IMR-90 (cell line): ENCODE results near the gene CELF6. TPM values are rescaled to one million over a fixed set of nuclear protein-coding genes. Genes with fewer than 3 reads are reported as not detected.

Source experiments
- ATAC-seq: fragments of 200-7000 bp; cut with Tn5 transposase; 2 replicates; pipeline ENCODE4 v1.9.1; 2020; ENCODE audit warnings: low read depth, mild to moderate bottlenecking, moderate library complexity
- BruUV-seq: library from RNA; stranded (reverse); fragments of 400-500 nt; replicated peaks from 2 replicates; lab custom pipeline; 2021; lab: Mats Ljungman, UMichigan
- CTCF ChIA-PET: fragments of 300-600 bp; formaldehyde crosslinking; extraction: SDS; loops from one replicate; lab custom pipeline; 2021; ENCODE audit warnings: antibody characterized with exemption; lab: Yijun Ruan, JAX
- POLR2A ChIA-PET: fragments of 300-600 bp; sonication (Branson Sonifier 250); formaldehyde crosslinking; loops from one replicate; lab custom pipeline; 2022; ENCODE audit warnings: antibody characterized with exemption; ENCODE audit not compliant: unreplicated experiment; lab: Charles Lee
- DNase-seq: peaks from one replicate; pipeline ENCODE4 v3.0.0; 2013
- H2AFZ ChIP-seq: replicated peaks from 2 replicates; pipeline ENCODE3; 2013; ENCODE audit warnings: low read length, mild to moderate bottlenecking; ENCODE audit not compliant: poor library complexity
- H2AK5ac ChIP-seq: 2 replicates; pipeline ENCODE4 v1.6.1; 2013; ENCODE audit warnings: low read depth, low read length, inconsistent platforms
- H2AK9ac ChIP-seq: replicated peaks from 2 replicates; pipeline ENCODE3; 2013; ENCODE audit warnings: mild to moderate bottlenecking, low read depth, low read length, moderate library complexity; ENCODE audit not compliant: poor library complexity
- H2BK120ac ChIP-seq: 2 replicates; pipeline ENCODE4 v1.6.1; 2013; ENCODE audit warnings: low read depth, low read length, inconsistent platforms
- H2BK15ac ChIP-seq: 3 replicates; pipeline ENCODE4 v1.6.1; 2013; ENCODE audit warnings: low read depth, low read length, inconsistent platforms
- H2BK20ac ChIP-seq: 2 replicates; pipeline ENCODE4 v1.6.1; 2013; ENCODE audit warnings: low read depth, mild to moderate bottlenecking, inconsistent platforms, low read length, moderate library complexity
- H2BK5ac ChIP-seq: 2 replicates; pipeline ENCODE4 v1.6.1; 2013; ENCODE audit warnings: mild to moderate bottlenecking, low read depth, low read length, inconsistent platforms; ENCODE audit not compliant: poor library complexity, severe bottlenecking
- H3K14ac ChIP-seq: replicated peaks from 2 replicates; pipeline ENCODE4 v1.6.1; 2013; ENCODE audit warnings: low read depth, low read length, inconsistent platforms
- H3K18ac ChIP-seq: 2 replicates; pipeline ENCODE4 v1.6.1; 2013; ENCODE audit warnings: low read depth, low read length, control low read depth
- H3K23ac ChIP-seq: 2 replicates; pipeline ENCODE4 v1.6.1; 2013; ENCODE audit warnings: low read depth, low read length, inconsistent platforms
- H3K27ac ChIP-seq: 2 replicates; pipeline ENCODE4 v1.5.1; 2013; ENCODE audit warnings: mild to moderate bottlenecking, control low read depth, low read length; ENCODE audit not compliant: insufficient read depth
- H3K27me3 ChIP-seq: 2 replicates; pipeline ENCODE4 v1.6.1; 2013; ENCODE audit warnings: low read length; ENCODE audit not compliant: control insufficient read depth, insufficient read depth
- H3K36me3 ChIP-seq: 2 replicates; pipeline ENCODE4 v1.6.1; 2013; ENCODE audit warnings: low read length, mixed read lengths; ENCODE audit not compliant: control insufficient read depth, insufficient read depth
- H3K4ac ChIP-seq: 2 replicates; pipeline ENCODE4 v1.6.1; 2013; ENCODE audit warnings: low read depth, low read length, inconsistent platforms
- H3K4me1 ChIP-seq: 2 replicates; pipeline ENCODE4 v1.6.1; 2013; ENCODE audit warnings: low read length, mixed read lengths; ENCODE audit not compliant: control insufficient read depth, insufficient read depth
- H3K4me2 ChIP-seq: 2 replicates; pipeline ENCODE4 v1.6.1; 2013; ENCODE audit warnings: low read depth, mild to moderate bottlenecking, control low read depth, low read length, moderate library complexity
- H3K4me3 ChIP-seq: 2 replicates; pipeline ENCODE4 v1.5.1; 2013; ENCODE audit warnings: low read depth, mild to moderate bottlenecking, control low read depth, low read length, moderate library complexity; ENCODE audit not compliant: insufficient read depth
- H3K56ac ChIP-seq: 2 replicates; pipeline ENCODE4 v1.6.1; 2013; ENCODE audit warnings: low read length, inconsistent platforms; ENCODE audit not compliant: insufficient read depth; ENCODE audit errors: extremely low read depth
- H3K79me1 ChIP-seq, 2 experiments: 2 replicates each; pipeline ENCODE4 v1.6.1; 2013; ENCODE audit warnings: low read length in 2 of 2, inconsistent platforms in 1 of 2, low read depth in 1 of 2
- H3K9ac ChIP-seq: 2 replicates; pipeline ENCODE4 v1.6.1; 2013; ENCODE audit warnings: low read depth, low read length, control low read depth
- H3K9me1 ChIP-seq: 2 replicates; pipeline ENCODE4 v1.6.1; 2013; ENCODE audit warnings: low read length, inconsistent platforms; ENCODE audit not compliant: insufficient read depth
- H3K9me3 ChIP-seq: 2 replicates; pipeline ENCODE4 v1.6.1; 2013; ENCODE audit warnings: low read length; ENCODE audit not compliant: control insufficient read depth, insufficient read depth
- H4K20me1 ChIP-seq: 2 replicates; pipeline ENCODE4 v1.6.1; 2013; ENCODE audit warnings: low read length, inconsistent platforms; ENCODE audit not compliant: insufficient read depth
- H4K5ac ChIP-seq: 2 replicates; pipeline ENCODE4 v1.6.1; 2013; ENCODE audit warnings: mild to moderate bottlenecking, low read depth, low read length, control low read depth
- H4K8ac ChIP-seq, 2 experiments: 2 replicates each; pipeline ENCODE4 v1.6.1; 2013; ENCODE audit warnings: low read depth in 2 of 2, low read length in 2 of 2, control low read depth in 1 of 2, inconsistent platforms in 1 of 2
- H4K91ac ChIP-seq: 2 replicates; pipeline ENCODE4 v1.6.1; 2013; ENCODE audit warnings: low read depth, low read length, inconsistent platforms; ENCODE audit not compliant: insufficient read depth
- BHLHE40 ChIP-seq: fragments of 150-350 bp; IDR thresholded peaks from 2 replicates; pipeline ENCODE4 v1.6.1; 2016; ENCODE audit warnings: mild to moderate bottlenecking, low read depth, low read length
- CEBPB ChIP-seq: IDR thresholded peaks from 2 replicates; pipeline ENCODE4 v1.6.1; 2012; ENCODE audit warnings: low read depth, low read length, improper control_type of control experiment
- CHD1 ChIP-seq: IDR thresholded peaks from 2 replicates; pipeline ENCODE4 v1.6.1; 2012; ENCODE audit warnings: low read depth, low read length, improper control_type of control experiment
- CTCF ChIP-seq: conservative IDR thresholded peaks from 2 replicates; pipeline ENCODE4 v1.5.1; 2012; ENCODE audit warnings: mild to moderate bottlenecking, low read depth, low read length, improper control_type of control experiment
- ELK1 ChIP-seq: fragments of 150-350 bp; IDR thresholded peaks from 2 replicates; pipeline ENCODE4 v1.6.1; 2016; ENCODE audit warnings: low read depth, mild to moderate bottlenecking, low read length, moderate library complexity, borderline replicate concordance
- FOS ChIP-seq: fragments of 150-350 bp; IDR thresholded peaks from 2 replicates; pipeline ENCODE4 v1.6.1; 2016; ENCODE audit warnings: low read depth, low read length
- MAFK ChIP-seq: IDR thresholded peaks from 2 replicates; pipeline ENCODE4 v1.6.1; 2012; ENCODE audit warnings: low read depth, low read length, improper control_type of control experiment
- MAZ ChIP-seq: IDR thresholded peaks from 2 replicates; pipeline ENCODE4 v1.6.1; 2012; ENCODE audit warnings: low read depth, mild to moderate bottlenecking, low read length, improper control_type of control experiment, moderate library complexity, borderline replicate concordance
- MXI1 ChIP-seq: IDR thresholded peaks from 2 replicates; pipeline ENCODE4 v1.6.1; 2012; ENCODE audit warnings: low read depth, mild to moderate bottlenecking, low read length, moderate library complexity, borderline replicate concordance
- NFE2L2 ChIP-seq: fragments of 150-350 bp; IDR thresholded peaks from 2 replicates; pipeline ENCODE4 v1.6.1; 2016; ENCODE audit warnings: low read depth, mild to moderate bottlenecking, low read length
- POLR2A ChIP-seq: IDR thresholded peaks from 2 replicates; pipeline ENCODE4 v1.6.1; 2012; ENCODE audit warnings: mild to moderate bottlenecking, low read depth, low read length
- RAD21 ChIP-seq: IDR thresholded peaks from 2 replicates; pipeline ENCODE4 v1.6.1; 2012; ENCODE audit warnings: low read length, improper control_type of control experiment
- RCOR1 ChIP-seq: IDR thresholded peaks from 2 replicates; pipeline ENCODE4 v1.6.1; 2012; ENCODE audit warnings: mild to moderate bottlenecking, low read length, improper control_type of control experiment; ENCODE audit not compliant: insufficient replicate concordance
- RFX5 ChIP-seq: IDR thresholded peaks from 2 replicates; pipeline ENCODE4 v1.8.0; 2012; ENCODE audit warnings: low read depth, mild to moderate bottlenecking, low read length, moderate library complexity
- SMC3 ChIP-seq: fragments of 150-350 bp; IDR thresholded peaks from 2 replicates; pipeline ENCODE4 v1.6.1; 2016; ENCODE audit warnings: low read depth, mild to moderate bottlenecking, antibody characterized with exemption, low read length, moderate library complexity
- USF2 ChIP-seq: fragments of 150-350 bp; IDR thresholded peaks from 2 replicates; pipeline ENCODE4 v1.6.1; 2017; ENCODE audit warnings: mild to moderate bottlenecking, antibody characterized with exemption, low read length, low read depth
- WGBS, 2 experiments: methylation state at CpG; one replicate each; pipeline versions ENCODE4 v1.1.5 to v1.1.7; 2013; ENCODE audit warnings: missing lambda C conversion rate in 2 of 2; ENCODE audit not compliant: insufficient read length in 1 of 2; ENCODE audit errors: extremely low coverage in 2 of 2; 5-methylcytosine and 5-hydroxymethylcytosine counted together
- dilution Hi-C: fragments of 300-500 bp; cut with HindIII; formaldehyde crosslinking; loops from one replicate; pipeline ENCODE4 v1.14.3; 2018; ENCODE audit warnings: low sequenced_read_pairs; ENCODE audit not compliant: unreplicated experiment
- in situ Hi-C: fragments of 300-500 bp; cut with MboI; formaldehyde crosslinking; loops from 3 replicates; pipeline ENCODE4 v1.14.3; 2019; ENCODE audit warnings: low sequenced_read_pairs, inconsistent platforms, mixed read lengths
- intact Hi-C: fragments of 100-400 bp; cut with micrococcal nuclease; formaldehyde crosslinking; loops from 2 replicates; pipeline ENCODE4 v1.10.0; 2022
- polyA plus RNA-seq, 3 experiments: library from polyadenylated mRNA; depleted of rRNA; stranded (reverse); fragments of >200 nt; gene quantifications; 2 replicates each; pipeline ENCODE4 v1.2.3, GENCODE V29; 2012; ENCODE audit warnings: low replicate concordance in 1 of 3
- total RNA-seq: library from RNA; depleted of rRNA; stranded (reverse); fragments of >200 nt; gene quantifications from 2 replicates; pipeline ENCODE4 v1.2.3, GENCODE V29; 2012

Gene CELF6
- total and polyA plus RNA-seq, 2 of the 4 experiments (the other 2 are of a cell fraction): 0.07 TPM; not detected in 1

GRCh38 chr15:72302955-72303354 is 17.0 kb downstream of the CELF6 start:
- H2BK20ac ChIP-seq: no peak overlapping the region
- DNase-seq (no peak), ATAC-seq (no peak)
- H2BK15ac ChIP-seq: no peak overlapping the region
- intact Hi-C loops (no loop called here), in situ Hi-C loops (loop anchor here (10.0 kb wide), 1 partner anchor 372 kb away; no protein-coding TSS in a partner anchor), dilution Hi-C loops (no loop called here)
- no peak overlapping the region for H3K18ac ChIP-seq
- TF ChIP-seq RAD21 (no peak), POLR2A (no peak), USF2 (no peak), FOS (no peak), NFE2L2 (no peak), SMC3 (no peak), RFX5 (no peak), MAZ (no peak), RCOR1 (no peak), CTCF (no peak), BHLHE40 (no peak), CEBPB (no peak), MXI1 (no peak), MAFK (no peak), ELK1 (no peak), CHD1 (no peak)
- no peak overlapping the region for H2BK120ac ChIP-seq
- H3K9me1 ChIP-seq: no peaks in the 10 kb centered on the region
- H4K8ac ChIP-seq: no peak overlapping the region
- H3K79me1 ChIP-seq: no peaks in the 10 kb centered on the region
- BruUV-seq: no TSS peak
- no peak overlapping the region for H3K23ac ChIP-seq
- no peaks in the 10 kb centered on the region for H3K36me3 ChIP-seq
- no peak overlapping the region for H4K5ac ChIP-seq
- H2AK9ac ChIP-seq: no peak overlapping the region
- no peak overlapping the region for H3K56ac ChIP-seq
- ChIA-PET CTCF (no interaction called here), POLR2A (no interaction called here)
- peaks cover 8% of the 10 kb centered on the region for H3K27me3 ChIP-seq
- 0 out of 2 replicates have a peak, but pooled peaks cover 3% of the 10 kb centered on the region for H4K20me1 ChIP-seq
- no peak overlapping the region for H3K4me3 ChIP-seq
- H4K91ac ChIP-seq: no peak overlapping the region
- H3K9me3 ChIP-seq: no peaks in the 10 kb centered on the region
- no peak overlapping the region for H3K14ac ChIP-seq
- no peak overlapping the region for H2AK5ac ChIP-seq
- no peak overlapping the region for H3K27ac ChIP-seq
- H2AFZ ChIP-seq: no peak overlapping the region
- no peak overlapping the region for H2BK5ac ChIP-seq
- H3K9ac ChIP-seq: no peak overlapping the region
- no peak overlapping the region for H3K4ac ChIP-seq
- peaks cover 3% of the 10 kb centered on the region; the same call in 1 of the 2 replicates for H3K4me1 ChIP-seq
- H3K4me2 ChIP-seq: no peak overlapping the region
- WGBS, 2 experiments: no CpG with 5 or more reads among the region's 1 CpG
